B cell (primary cell): Measurements from ENCODE around the gene COMT. TPM values are rescaled to one million over a fixed set of nuclear protein-coding genes. Genes with fewer than 3 reads are reported as not detected.

Experiments used
- ATAC-seq: fragments of 200-7000 bp; cut with Tn5 transposase; one replicate; pipeline ENCODE4 v1.10.0; 2021; ENCODE audit warnings: low read depth, mild to moderate bottlenecking, moderate number of reproducible peaks, moderate library complexity
- CTCF ChIA-PET: fragments of 350-600 bp; sonication (Branson Sonifier 250); formaldehyde crosslinking; loops from one replicate; lab custom pipeline; 2021; ENCODE audit warnings: antibody characterized with exemption, inconsistent platforms; lab: Charles Lee
- POLR2A ChIA-PET: fragments of 350-600 bp; sonication (Branson Sonifier 250); formaldehyde crosslinking; loops from one replicate; lab custom pipeline; 2021; ENCODE audit warnings: antibody characterized with exemption; lab: Charles Lee
- DNase-seq: peaks from one replicate; pipeline ENCODE4 v3.0.0; 2013
- H2AFZ ChIP-seq: 2 replicates; pipeline ENCODE4 v1.6.1; 2012; ENCODE audit warnings: mild to moderate bottlenecking, low read depth, low read length; ENCODE audit not compliant: insufficient read depth, poor library complexity, severe bottlenecking
- H3K27ac ChIP-seq, 2 donors: 1 replicate in 1 of 2; 2 replicates in 1 of 2; pipeline ENCODE4 v1.5.1; 2012 to 2013; ENCODE audit warnings: low read length in 2 of 2, mild to moderate bottlenecking in 2 of 2, moderate library complexity in 1 of 2
- H3K27me3 ChIP-seq, 4 experiments: fragments of 200-600 bp in 1 of 4; sonication (generic) in 1 of 4; replicated peaks in 1 of 4; 1 replicate in 2 of 4; 2 replicates in 2 of 4; pipeline versions ENCODE4 v1.6.1 to v1.7.0; 2013 to 2016; ENCODE audit warnings: low read length in 3 of 4, mild to moderate bottlenecking in 2 of 4, mixed read lengths in 1 of 4, moderate library complexity in 1 of 4; ENCODE audit not compliant: insufficient read depth in 4 of 4, control insufficient read depth in 3 of 4; ENCODE audit errors: control extremely low read depth in 1 of 4
- H3K36me3 ChIP-seq, 2 experiments: replicated peaks in 1 of 2; 1 replicate in 1 of 2; 2 replicates in 1 of 2; pipeline versions ENCODE4 v1.6.1 to v1.7.1; 2013; ENCODE audit warnings: low read length in 1 of 2; ENCODE audit not compliant: insufficient read depth in 2 of 2, control insufficient read depth in 1 of 2; ENCODE audit errors: control extremely low read depth in 1 of 2, extremely low read depth in 1 of 2
- H3K4me1 ChIP-seq, 2 donors: fragments of 200-600 bp in 1 of 2; sonication (generic) in 1 of 2; 1 replicate in 1 of 2; 2 replicates in 1 of 2; pipeline versions ENCODE4 v1.5.1 to v1.6.1; 2013 to 2017; ENCODE audit warnings: low read length in 2 of 2; ENCODE audit not compliant: control insufficient read depth in 2 of 2, insufficient read depth in 2 of 2
- H3K4me2 ChIP-seq: replicated peaks from 2 replicates; pipeline ENCODE3; 2012; ENCODE audit warnings: mild to moderate bottlenecking, low read depth, low read length; ENCODE audit not compliant: poor library complexity, severe bottlenecking
- H3K4me3 ChIP-seq, 5 experiments: fragments of 200-600 bp in 1 of 5; sonication (generic) in 1 of 5; 1 replicate in 3 of 5; 2 replicates in 2 of 5; pipeline versions ENCODE4 v1.5.1 to v1.7.0; 2011 to 2016; ENCODE audit warnings: low read length in 4 of 5, mild to moderate bottlenecking in 4 of 5, low read depth in 2 of 5, control low read depth in 1 of 5, moderate library complexity in 1 of 5; ENCODE audit not compliant: insufficient read depth in 1 of 5; ENCODE audit errors: control extremely low read depth in 1 of 5, extremely low read depth in 1 of 5
- H3K79me2 ChIP-seq: fragments of 200-600 bp; sonication (generic); one replicate; pipeline ENCODE4 v1.6.0; 2016; ENCODE audit warnings: low read length; ENCODE audit not compliant: control insufficient read depth, insufficient read depth
- H3K9ac ChIP-seq: fragments of 200-600 bp; sonication (generic); 2 replicates; pipeline ENCODE4 v1.6.1; 2017; ENCODE audit warnings: mild to moderate bottlenecking, low read length, moderate library complexity
- H3K9me3 ChIP-seq, 3 donors: one replicate each; pipeline versions ENCODE4 v1.6.1 to v1.7.1; 2013; ENCODE audit warnings: low read length in 2 of 3; ENCODE audit not compliant: control insufficient read depth in 2 of 3, insufficient read depth in 1 of 3; ENCODE audit errors: control extremely low read depth in 1 of 3
- H4K20me1 ChIP-seq: 2 replicates; pipeline ENCODE4 v1.6.0; 2012; ENCODE audit warnings: mild to moderate bottlenecking, low read length; ENCODE audit not compliant: insufficient read depth, control insufficient read depth, poor library complexity, severe bottlenecking
- H3K27ac Mint-ChIP-seq: one replicate; pipeline ENCODE4 v1.8.0; 2021; ENCODE audit warnings: mixed read lengths
- H3K27me3 Mint-ChIP-seq: one replicate; pipeline ENCODE4 v1.8.0; 2021; ENCODE audit warnings: mixed read lengths
- H3K4me1 Mint-ChIP-seq: one replicate; pipeline ENCODE4 v1.8.0; 2021; ENCODE audit warnings: mixed read lengths
- H3K4me3 Mint-ChIP-seq: one replicate; pipeline ENCODE4 v1.8.0; 2021; ENCODE audit warnings: mixed read lengths
- H3K9me3 Mint-ChIP-seq: one replicate; pipeline ENCODE4 v1.8.0; 2022; ENCODE audit warnings: mixed read lengths; ENCODE audit not compliant: insufficient read depth
- EZH2 ChIP-seq: IDR thresholded peaks from 2 replicates; pipeline ENCODE4 v1.6.1; 2012; ENCODE audit warnings: borderline replicate concordance, low read depth, mild to moderate bottlenecking, moderate library complexity, low read length; ENCODE audit not compliant: insufficient read depth, poor library complexity, severe bottlenecking
- WGBS: methylation state at CpG from one replicate; pipeline ENCODE4 v1.1.5; 2013; ENCODE audit warnings: missing lambda C conversion rate; ENCODE audit not compliant: insufficient coverage; 5-methylcytosine and 5-hydroxymethylcytosine counted together
- intact Hi-C: fragments of 100-400 bp; cut with micrococcal nuclease; formaldehyde crosslinking; loops from one replicate; pipeline ENCODE4 v1.10.0; 2022
- polyA plus RNA-seq: library from polyadenylated mRNA; depleted of rRNA; stranded (reverse); fragments of >200 nt; gene quantifications from 2 replicates; pipeline ENCODE4 v1.2.3, GENCODE V29; 2012
- total RNA-seq, 2 donors: library from RNA; stranded (reverse); fragments of 120-200 nt in 1 of 2; gene quantifications; 1 replicate in 1 of 2; 2 replicates in 1 of 2; pipeline versions ENCODE4 v1.2.3 to v1.2.4, GENCODE V29; 2013 to 2022
- TF ChIP-seq, protein P1 (sequence below): fragments of 200-600 bp; IDR thresholded peaks from one replicate; pipeline ENCODE4 v1.8.0; 2022; ENCODE audit warnings: antibody characterized with exemption, mild to moderate bottlenecking

Gene COMT
- total and polyA plus RNA-seq, 2 donors (not counting 1 experiment from before 2014, with no cell fraction given): 32.6 to 58.3 TPM

GRCh38 chr22:19964701-19965386 lies 23.3 kb downstream of the COMT start:
- intact Hi-C loops: no loop called here
- 94% methylated on average over 12 of the region's 15 CpGs for WGBS
- Mint-ChIP-seq H3K27ac (no peak overlapping the region), H3K4me3 (no peak overlapping the region), H3K4me1 (peaks cover 6% of the 10 kb centered on the region), H3K27me3 (no peaks in the 10 kb centered on the region), H3K9me3 (no peaks in the 10 kb centered on the region)
- ATAC-seq (no peak), DNase-seq (no peak)
- no peak overlapping the region for H3K4me3 ChIP-seq
- TF ChIP-seq, protein P1, sequence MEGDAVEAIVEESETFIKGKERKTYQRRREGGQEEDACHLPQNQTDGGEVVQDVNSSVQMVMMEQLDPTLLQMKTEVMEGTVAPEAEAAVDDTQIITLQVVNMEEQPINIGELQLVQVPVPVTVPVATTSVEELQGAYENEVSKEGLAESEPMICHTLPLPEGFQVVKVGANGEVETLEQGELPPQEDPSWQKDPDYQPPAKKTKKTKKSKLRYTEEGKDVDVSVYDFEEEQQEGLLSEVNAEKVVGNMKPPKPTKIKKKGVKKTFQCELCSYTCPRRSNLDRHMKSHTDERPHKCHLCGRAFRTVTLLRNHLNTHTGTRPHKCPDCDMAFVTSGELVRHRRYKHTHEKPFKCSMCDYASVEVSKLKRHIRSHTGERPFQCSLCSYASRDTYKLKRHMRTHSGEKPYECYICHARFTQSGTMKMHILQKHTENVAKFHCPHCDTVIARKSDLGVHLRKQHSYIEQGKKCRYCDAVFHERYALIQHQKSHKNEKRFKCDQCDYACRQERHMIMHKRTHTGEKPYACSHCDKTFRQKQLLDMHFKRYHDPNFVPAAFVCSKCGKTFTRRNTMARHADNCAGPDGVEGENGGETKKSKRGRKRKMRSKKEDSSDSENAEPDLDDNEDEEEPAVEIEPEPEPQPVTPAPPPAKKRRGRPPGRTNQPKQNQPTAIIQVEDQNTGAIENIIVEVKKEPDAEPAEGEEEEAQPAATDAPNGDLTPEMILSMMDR: no peak
- no peak for TF ChIP-seq EZH2
- CTCF ChIA-PET: interaction anchor here (1.2 kb wide), 1 partner anchor 48 kb away, joined by 3 read pairs; no protein-coding TSS in a partner anchor
- no peaks in the 10 kb centered on the region for H3K27me3 ChIP-seq
- H4K20me1 ChIP-seq: peaks cover 16% of the 10 kb centered on the region
- no peak overlapping the region for H3K9ac ChIP-seq
- POLR2A ChIA-PET: interaction anchor here (0.5 kb wide), 1 partner anchor 121 kb away, joined by 5 read pairs; no protein-coding TSS in a partner anchor
- no peaks in the 10 kb centered on the region for H3K4me1 ChIP-seq
- no peak overlapping the region for H3K27ac ChIP-seq
- H3K9me3 ChIP-seq: no peaks in the 10 kb centered on the region
- H3K4me2 ChIP-seq: no peak overlapping the region
- peaks cover 11% of the 10 kb centered on the region for H3K79me2 ChIP-seq
- peaks cover 0 to 30% of the 10 kb centered on the region in 2 experiments for H3K36me3 ChIP-seq
- H2AFZ ChIP-seq: no peak overlapping the region
